ENCODE data around the gene SYNPO.

Gene SYNPO

DNA sequence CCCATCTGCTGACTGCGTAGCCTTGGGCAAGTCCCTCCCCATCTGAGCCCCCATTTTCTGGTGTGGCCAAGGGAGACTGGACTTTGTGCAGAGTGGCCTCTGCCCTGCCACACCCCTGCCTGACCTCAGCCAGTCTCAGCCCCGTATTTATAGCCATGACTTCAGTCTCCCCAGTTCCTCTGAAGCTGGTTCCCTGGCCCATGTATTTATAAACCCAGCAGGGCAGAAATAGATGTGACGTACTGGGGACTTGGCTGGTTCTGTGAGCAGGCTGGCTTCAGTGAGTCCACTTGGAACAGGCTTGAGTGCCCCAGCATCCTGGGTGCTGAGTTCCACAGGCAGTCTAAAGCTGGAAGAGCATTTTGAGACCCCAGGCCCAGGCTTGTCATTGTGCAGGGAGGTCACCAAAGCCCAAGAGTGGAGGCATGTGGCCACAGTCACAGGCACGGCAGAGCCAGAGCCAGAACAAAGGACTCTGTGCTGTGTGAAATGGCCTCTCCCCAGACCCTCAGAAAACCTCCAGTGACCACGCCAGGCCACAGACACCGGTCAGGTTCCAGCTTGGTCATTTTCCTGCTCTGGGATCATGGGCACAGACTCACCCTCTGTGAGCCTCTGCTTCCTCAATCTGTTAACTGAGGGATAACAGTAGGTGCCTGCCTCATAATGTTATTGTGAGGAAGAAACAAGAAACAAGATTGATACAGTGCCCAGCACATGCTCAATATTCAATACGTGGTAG, 30.4 kb upstream of the SYNPO start:
- POLR2A ChIA-PET, result no interaction called here
- no peak for DNase-seq (ENCODE audit: low read depth, low spot score)
- CTCF ChIA-PET, result no interaction called here
- TF ChIP-seq, protein P1, sequence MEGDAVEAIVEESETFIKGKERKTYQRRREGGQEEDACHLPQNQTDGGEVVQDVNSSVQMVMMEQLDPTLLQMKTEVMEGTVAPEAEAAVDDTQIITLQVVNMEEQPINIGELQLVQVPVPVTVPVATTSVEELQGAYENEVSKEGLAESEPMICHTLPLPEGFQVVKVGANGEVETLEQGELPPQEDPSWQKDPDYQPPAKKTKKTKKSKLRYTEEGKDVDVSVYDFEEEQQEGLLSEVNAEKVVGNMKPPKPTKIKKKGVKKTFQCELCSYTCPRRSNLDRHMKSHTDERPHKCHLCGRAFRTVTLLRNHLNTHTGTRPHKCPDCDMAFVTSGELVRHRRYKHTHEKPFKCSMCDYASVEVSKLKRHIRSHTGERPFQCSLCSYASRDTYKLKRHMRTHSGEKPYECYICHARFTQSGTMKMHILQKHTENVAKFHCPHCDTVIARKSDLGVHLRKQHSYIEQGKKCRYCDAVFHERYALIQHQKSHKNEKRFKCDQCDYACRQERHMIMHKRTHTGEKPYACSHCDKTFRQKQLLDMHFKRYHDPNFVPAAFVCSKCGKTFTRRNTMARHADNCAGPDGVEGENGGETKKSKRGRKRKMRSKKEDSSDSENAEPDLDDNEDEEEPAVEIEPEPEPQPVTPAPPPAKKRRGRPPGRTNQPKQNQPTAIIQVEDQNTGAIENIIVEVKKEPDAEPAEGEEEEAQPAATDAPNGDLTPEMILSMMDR (IDR thresholded peaks at IDR 0.05; ENCODE audit: insufficient read depth, low read length, missing control alignments), result no peak
- no peak overlapping the region for H3K4me3 ChIP-seq (ENCODE audit: low read depth, low read length)

DNA sequence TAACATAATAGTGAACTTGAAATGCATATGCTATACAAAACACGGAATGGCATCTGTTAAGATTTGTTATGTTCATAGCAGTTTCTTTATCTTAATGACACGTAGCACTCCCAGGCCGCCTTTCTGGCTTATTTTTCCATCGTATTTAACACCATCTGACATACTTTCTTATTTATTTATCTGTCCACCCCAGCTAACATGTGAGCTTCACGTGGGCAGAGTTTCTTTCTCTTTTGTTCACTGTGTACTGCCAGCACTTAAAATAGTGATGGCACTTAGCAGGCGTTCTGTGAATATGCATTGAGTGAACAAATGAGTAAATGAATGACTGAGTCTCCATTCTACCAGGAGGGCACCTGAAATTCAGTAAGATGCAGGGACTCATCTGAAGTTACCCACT, 29.4 kb upstream of the SYNPO start:
- no peak for DNase-seq (ENCODE audit: low read depth, low spot score)
- H3K4me3 ChIP-seq (ENCODE audit: low read depth, low read length), result no peak overlapping the region
- POLR2A ChIA-PET, result no interaction called here
- TF ChIP-seq, protein P1 (IDR thresholded peaks at IDR 0.05; ENCODE audit: insufficient read depth, low read length, missing control alignments), result no peak
- CTCF ChIA-PET, result no interaction called here

DNA sequence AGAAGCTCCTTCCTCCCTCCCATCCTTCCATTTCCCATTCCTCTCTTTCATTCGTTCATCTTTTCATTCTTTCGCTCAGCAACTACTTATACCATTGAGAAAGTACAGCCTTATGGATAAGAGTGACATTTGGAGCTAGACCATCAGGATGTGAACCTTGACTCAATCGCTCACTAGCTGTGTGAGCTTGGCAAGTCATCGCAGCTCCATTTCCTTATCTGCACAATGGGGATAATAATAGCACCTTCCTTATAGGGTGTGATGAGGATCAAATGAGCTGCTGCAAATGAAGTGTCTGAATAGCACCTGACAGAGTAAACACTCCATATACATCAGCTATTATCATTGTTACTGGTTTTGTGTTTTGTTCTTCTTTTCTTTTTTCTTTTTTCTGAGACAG, 28.1 kb upstream of the SYNPO start:
- TF ChIP-seq, protein P1 (IDR thresholded peaks at IDR 0.05; ENCODE audit: insufficient read depth, low read length, missing control alignments), result no peak
- no peak for DNase-seq (ENCODE audit: low read depth, low spot score)
- CTCF ChIA-PET, result interaction anchor here (0.8 to 1.2 kb wide), 3 partner anchors 9 to 52 kb away, joined by 3 to 4 read pairs (median 3); no protein-coding TSS in a partner anchor
- POLR2A ChIA-PET, result no interaction called here
- no peak overlapping the region for H3K4me3 ChIP-seq (ENCODE audit: low read depth, low read length)

DNA sequence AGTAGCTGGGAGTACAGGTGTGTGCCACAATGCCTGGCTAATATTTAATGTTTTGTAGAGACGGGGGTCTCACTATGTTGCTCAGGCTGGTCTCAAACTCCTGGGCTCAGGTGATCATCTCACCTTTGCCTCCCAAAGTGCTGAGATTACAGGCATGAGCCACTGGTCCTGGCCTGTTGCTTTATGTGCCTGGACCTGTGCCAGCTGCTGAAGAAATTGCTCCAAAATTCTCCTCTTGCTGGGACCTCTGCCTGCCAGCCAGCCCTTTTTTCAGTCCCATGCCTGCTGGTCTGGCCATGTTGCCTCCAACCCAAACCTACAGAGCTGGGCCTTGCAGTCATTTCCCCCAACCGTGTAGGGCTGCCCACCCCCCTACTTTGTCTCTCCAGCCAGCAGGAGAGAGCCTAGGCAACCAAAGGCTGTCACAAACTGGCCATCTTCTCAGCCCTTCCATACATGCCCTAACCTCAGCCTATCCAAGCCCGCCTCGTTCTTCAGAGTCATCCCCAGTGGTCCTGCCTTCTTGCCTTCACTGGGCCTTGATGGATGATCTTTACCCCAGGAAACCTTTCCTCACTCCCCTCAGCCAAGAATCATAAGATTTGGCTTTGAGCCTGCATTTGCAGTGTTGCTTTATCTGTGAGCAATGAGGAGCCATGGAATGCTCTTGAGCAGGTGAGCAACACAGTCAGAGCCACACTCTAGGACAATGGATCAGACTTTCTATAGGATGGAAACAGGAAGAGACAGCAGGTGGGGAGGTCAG, 27.4 kb upstream of the SYNPO start:
- TF ChIP-seq, protein P1 (IDR thresholded peaks at IDR 0.05; ENCODE audit: insufficient read depth, low read length, missing control alignments), result no peak
- no peak for DNase-seq (ENCODE audit: low read depth, low spot score)
- POLR2A ChIA-PET, result no interaction called here
- CTCF ChIA-PET, result interaction anchor here (0.9 to 1.2 kb wide), 2 partner anchors 43 to 53 kb away, joined by 3 to 4 read pairs; no protein-coding TSS in a partner anchor
- H3K4me3 ChIP-seq (ENCODE audit: low read depth, low read length), result no peak overlapping the region

DNA sequence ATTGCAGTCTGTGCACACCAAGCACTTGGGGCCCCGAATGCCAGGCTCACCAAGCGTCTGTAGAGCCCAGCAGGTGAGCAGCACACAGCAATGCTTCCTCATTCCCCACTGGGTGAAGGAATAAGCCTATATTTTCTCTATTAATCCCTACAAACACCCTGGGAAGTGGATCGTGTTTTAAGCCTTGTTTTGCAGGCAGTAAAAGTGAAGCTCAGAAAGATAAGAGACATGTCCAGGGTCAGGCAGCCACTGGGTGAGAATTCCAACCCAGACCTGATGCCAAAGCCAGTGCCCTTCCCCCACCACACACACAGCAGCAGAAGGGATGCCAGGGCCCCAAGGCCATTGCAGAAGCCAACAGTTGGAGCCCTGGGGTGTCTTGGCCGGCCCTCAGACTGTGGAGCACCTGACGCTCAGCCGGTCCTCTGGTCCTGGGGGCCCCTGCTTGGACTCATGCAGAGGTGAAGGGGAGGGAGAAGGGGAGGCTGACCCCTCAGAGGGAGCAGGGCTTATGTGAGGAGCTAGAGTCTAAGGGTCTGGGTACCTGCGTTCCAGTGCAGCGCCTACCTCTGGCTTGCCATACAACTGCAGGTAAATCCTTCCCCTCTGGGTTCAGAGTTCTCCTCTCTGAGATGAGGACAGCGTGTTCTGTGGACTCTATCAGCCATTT, 26.3 kb upstream of the SYNPO start:
- POLR2A ChIA-PET, result no interaction called here
- TF ChIP-seq, protein P1 (IDR thresholded peaks at IDR 0.05; ENCODE audit: insufficient read depth, low read length, missing control alignments), result no peak
- H3K4me3 ChIP-seq (ENCODE audit: low read depth, low read length), result no peak overlapping the region
- CTCF ChIA-PET, result no interaction called here
- no peak for DNase-seq (ENCODE audit: low read depth, low spot score)

DNA sequence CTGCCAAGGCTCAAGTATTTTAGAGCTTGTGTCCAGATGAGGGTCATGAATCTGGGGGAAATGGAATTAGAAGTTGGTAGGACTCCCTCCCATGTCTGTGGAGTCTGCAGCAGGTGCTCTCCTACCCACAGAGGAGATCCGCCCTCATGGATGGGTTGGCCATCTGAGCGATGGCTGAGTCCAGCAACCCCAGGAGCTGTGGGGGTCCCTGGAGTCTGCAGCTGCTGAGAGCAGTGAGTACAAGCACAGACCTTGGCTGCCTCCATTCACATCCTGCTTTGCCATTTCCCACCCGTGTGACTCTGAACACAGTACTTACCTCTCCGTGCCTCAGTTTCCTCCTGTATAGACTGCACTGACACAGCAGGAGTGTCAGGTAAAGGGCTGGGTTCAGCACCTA, 25.8 kb upstream of the SYNPO start:
- no peak overlapping the region for H3K4me3 ChIP-seq (ENCODE audit: low read depth, low read length)
- TF ChIP-seq, protein P1 (IDR thresholded peaks at IDR 0.05; ENCODE audit: insufficient read depth, low read length, missing control alignments), result no peak
- POLR2A ChIA-PET, result no interaction called here
- CTCF ChIA-PET, result no interaction called here
- DNase-seq (ENCODE audit: low read depth, low spot score), result no peak
